IPS-NIHi11 (cell line): ENCODE measurements around the gene ITPR1.

ENCODE experiments used
- DNase-seq: peaks from one replicate; pipeline ENCODE4 v3.0.0; 2012; ENCODE audit warnings: mixed read lengths, low spot score

ITPR1 gene

DNA sequence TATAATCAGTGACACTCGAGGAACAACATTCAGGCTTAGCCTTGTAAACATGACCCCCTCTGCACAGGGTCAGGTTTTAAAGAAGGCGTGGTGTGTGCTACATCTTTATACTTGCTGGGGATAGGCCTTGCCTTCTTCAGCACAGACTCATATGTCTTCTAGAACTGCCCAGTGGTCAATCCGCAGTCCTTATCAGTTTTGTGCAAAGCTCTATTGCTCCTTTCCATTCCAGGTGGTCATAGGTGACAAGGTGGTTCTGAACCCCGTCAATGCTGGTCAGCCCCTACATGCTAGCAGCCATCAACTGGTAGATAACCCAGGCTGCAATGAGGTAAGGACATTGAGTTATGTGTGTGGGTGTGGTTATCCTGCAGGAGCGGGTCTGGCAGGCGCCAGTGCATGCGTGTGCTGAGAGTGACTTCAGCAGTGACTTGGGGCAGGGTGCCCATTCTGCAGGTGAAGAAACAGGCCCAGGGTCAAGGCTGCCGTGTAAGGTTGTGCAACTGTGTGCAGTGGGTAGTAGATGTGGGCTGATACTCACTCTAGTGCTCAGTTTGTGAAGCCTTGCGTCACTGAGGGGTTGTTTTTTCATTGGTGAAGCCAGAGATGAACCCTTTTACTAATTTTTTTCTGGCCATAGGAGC lies 150.9 kb downstream of the ITPR1 start:
- DNase-seq, result no peak

DNA sequence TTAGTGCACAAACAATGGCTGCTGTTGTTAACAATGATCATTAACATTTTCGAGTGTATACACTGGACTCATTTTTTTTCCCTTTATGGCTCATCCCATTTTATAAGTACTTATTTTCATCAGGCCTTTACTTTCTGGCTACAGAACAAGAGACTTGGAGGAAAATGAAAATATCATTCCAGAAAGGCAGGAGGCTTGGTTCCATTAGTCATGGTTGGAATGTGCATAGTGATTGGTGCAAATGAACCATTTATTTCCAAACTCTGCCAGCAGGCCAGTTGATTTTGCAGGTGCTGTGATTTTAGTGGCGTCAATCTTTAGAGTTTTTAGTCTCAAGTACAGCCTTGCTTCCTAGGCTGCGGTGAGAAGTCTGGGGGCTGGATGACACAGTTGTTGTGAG lies 151.8 kb downstream of the ITPR1 start:
- no peak for DNase-seq

GRCh38 chr3:4645468-4645867 lies 152.3 kb downstream of the ITPR1 start:
- DNase-seq, result no peak

- DNase-seq, result no peak
Observed at GRCh38 chr3:4647411-4647810, 154.3 kb downstream of the ITPR1 start.

- no peak for DNase-seq
Observed at GRCh38 chr3:4655145-4656045, 162.2 kb downstream of the ITPR1 start.

DNA sequence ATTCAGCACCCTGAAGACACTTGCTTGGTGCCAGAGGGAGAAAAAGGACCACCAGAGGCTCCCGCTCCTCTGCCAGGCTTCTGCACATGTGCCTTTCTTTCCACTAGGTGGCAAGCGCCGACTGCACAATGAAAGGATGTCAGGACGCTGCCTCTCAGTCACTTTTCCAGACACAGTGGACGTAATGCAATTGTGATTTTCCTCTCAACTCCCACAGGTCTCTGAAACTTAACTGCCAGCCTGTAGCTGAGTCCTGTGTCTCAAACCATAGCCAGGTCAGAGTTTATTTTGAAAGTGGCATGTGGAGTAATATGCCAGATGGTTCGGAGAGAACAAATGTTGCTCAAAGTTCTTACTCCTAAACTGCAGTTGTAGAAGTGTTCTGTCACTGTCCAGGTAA lies 162.9 kb downstream of the ITPR1 start:
- peak; percentile 79 for DNase-seq

GRCh38 chr3:4656626-4657328 lies 163.6 kb downstream of the ITPR1 start:
- DNase-seq, result no peak

DNA sequence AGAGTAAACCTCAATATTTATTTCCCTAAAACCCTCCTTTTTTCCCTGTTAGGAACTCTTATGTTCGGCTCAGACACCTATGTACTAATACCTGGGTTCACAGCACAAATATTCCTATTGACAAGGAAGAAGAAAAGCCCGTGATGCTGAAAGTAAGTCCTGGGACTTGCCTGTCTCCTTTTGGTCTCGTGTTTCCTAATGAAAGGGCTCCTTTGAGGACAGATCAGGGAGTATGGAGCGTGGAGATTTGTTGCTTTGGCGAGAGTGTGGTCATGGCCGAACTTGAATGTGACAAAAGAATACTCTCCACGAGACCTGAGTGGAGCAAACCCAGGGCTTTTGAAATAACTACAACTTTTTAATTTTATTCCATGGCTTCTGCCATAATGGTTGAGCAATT lies 167.8 kb downstream of the ITPR1 start:
- no peak for DNase-seq

DNA sequence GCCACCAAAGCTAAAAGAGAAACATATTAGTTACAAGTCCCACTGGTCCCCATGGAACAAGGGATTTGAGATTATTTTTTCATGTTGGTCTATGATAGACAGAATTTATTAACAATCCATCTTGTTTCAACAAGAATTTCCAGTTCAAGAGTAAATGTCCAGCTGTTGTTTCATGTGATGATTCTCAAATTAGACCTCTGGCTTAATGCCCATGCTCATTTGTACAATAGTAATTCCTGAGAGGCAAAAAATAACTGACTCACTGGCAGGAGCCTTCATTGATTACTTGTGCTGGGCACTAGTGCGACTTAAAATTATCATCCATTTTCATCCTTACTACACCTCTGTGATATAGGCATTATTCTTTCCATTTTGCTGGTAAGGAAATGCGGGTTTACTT lies 171.3 kb downstream of the ITPR1 start:
- DNase-seq, result no peak

GRCh38 chr3:4665197-4665596 lies 172.0 kb downstream of the ITPR1 start:
- no peak for DNase-seq

DNA sequence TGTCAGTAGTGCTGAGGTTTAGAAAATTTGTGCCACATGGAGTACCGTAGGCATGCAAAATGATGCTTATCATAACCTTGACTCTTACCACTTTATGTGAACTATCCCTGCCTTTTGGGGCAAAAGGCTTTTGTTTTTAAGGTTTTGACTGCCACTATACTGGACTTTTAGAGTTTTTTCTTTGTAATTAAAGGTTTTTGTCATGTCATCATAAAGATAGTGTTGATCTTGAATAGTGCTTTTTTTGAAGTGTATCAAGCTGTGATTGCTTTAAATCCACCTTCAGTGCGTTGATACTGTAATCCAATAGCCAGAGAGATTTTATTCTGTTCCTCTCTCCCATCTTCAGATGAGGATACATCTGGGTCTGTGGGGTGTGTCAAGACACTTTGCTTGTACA lies 172.9 kb downstream of the ITPR1 start:
- no peak for DNase-seq

DNA sequence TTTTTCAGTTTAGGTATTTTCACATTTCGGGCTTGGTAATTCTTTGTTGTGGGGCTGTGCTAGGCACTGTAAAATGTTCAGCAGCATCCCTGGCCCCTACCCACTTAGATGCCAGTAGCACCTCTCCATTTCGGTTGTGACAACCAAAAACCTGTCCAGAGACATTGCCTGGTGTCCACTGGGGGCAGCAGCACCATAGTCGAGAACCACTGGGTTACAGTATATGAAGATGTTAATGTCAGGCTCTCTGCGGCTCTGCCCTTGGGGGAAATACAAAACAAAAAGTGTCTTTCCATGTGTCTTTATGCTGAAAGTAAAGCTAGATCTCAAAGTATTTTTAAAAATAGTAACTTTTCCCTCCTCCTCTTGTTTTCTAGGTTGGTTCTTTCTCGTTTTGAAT lies 177.2 kb downstream of the ITPR1 start:
- DNase-seq, result peak; percentile 62

DNA sequence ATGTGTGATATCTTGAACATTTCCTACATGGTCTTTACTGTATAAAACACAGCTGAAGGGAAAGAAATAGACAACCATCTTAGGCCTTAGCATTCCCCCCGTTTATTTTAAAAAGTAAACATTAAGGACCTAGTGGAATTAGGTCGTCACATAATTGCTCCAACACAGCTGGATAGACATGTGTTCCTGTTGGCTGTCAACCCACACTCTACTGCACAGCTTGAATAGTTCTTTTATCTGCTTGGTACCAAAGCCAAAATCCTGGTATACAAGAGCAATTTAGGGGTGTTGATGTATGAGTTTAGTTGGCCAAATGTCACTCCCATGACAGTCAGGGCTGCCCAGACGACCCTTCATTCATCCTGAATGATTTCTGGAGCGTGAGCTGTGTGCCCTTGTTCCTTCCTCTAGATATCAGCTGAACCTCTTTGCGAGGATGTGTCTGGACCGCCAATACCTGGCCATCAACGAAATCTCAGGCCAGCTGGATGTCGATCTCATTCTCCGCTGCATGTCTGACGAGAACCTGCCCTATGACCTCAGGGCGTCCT lies 179.7 kb downstream of the ITPR1 start:
- DNase-seq, result no peak

DNA sequence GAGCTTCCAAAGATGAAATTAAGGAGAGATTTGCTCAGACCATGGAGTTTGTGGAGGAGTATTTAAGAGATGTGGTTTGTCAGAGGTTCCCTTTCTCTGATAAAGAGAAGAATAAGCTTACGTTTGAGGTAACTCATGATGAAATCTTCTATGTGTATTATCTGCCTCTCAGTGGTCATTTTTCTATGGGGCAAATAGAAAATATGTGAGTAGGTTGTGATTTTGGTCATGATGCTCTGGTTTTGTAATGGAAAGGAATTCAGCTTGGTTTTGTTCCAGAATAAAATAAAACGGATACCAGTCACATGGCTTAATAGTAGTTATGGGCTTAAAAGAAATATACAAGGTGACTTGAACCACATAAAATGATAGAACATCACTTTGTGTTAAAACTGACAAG lies 181.1 kb downstream of the ITPR1 start:
- DNase-seq, result no peak

DNA sequence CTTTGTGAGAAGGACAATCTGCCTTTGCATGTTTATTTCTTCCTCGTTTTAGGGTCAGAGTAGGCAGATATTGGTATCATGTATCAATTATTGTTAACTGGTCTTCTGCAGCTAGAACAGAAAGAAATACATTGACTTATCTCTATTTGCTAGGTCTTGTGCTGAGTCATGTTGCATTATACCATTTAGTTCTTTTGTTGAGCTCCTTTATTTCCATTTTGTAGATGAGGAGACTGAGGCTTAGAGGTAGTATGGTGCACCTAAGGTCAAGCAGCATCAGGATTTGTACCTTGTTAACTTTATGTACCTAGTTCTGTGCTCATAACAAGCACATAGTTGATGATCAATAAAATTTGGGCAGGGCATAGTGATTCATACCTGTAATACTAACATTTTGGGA lies 182.6 kb downstream of the ITPR1 start:
- no peak for DNase-seq

DNA sequence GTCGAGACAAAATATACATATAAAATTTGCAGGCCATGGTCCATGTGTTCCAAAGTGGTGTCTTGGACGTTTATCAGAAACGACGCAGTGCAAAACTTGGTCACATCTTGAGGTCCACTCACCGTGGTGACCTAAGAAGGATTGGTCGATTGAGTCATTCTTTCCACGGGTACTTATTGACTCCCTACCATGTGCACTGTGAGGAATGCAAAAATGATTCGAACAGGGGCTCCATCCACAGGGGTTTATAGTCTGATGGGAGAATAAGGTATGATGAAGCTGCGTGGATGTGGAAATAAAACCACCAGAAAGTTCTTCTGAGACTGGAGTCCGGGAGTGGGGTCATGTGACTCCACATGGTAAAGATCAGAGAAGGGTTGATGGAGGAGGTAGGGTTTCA lies 185.2 kb downstream of the ITPR1 start:
- DNase-seq, result no peak

DNA sequence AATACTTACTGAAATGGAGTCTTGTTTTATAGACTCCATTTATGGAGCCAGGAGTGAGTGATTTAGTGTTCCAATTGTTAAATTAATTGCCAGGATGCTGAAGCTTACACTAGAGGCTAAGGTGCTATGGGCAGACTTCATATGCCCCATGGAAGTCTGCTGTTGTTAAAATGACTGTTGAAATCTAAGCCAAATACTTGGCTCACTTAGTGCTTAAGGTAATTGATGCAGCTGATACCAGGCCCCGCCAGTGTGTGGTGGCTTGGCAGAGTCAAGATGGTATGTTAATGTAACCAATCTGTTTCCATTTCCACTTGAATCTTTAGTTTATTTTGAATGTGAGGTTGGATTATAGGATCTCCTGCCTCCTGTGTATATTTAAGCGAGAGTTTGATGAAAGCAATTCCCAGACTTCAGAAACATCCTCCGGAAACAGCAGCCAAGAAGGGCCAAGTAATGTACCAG lies 187.1 kb downstream of the ITPR1 start:
- DNase-seq, result no peak

- peak; percentile 29 for DNase-seq
Observed at GRCh38 chr3:4680871-4681300, 187.7 kb downstream of the ITPR1 start.

DNA sequence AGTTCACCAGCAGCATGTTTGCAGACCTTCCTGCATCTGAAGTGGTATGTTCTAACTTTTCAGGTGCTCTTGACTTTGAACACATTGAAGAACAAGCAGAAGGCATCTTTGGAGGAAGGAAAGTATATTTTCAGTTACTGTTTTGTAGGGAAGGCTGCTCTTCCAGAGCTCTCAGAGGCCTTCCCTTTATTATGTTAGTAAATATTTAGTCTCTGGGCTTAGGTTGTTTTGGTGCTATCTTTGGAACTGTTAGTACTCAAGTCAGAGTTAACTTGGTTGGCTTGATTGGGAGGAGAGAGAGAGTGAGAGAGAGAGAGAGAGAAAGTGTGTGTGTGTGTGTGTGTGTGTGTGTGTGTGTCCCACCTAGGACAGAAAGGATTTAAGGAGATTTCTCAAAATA lies 188.2 kb downstream of the ITPR1 start:
- no peak for DNase-seq

GRCh38 chr3:4684117-4684516 lies 191.0 kb downstream of the ITPR1 start:
- no peak for DNase-seq

DNA sequence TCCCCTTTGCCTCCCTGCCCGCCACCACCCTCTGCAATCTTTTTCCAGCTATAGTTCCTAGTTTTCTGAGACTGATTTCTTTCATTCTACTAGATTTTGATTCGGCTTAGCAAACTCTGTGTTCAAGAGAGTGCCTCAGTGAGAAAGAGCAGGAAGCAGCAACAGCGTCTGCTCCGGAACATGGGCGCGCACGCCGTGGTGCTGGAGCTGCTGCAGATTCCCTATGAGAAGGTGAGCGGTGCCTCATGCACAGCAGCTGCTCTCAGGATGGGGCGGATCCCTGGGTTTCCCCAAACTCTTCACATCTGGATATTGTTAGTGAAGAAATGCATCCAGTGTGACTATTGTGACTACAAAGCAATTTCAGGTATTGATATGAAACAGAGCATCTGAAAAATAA lies 191.8 kb downstream of the ITPR1 start:
- no peak for DNase-seq

DNA sequence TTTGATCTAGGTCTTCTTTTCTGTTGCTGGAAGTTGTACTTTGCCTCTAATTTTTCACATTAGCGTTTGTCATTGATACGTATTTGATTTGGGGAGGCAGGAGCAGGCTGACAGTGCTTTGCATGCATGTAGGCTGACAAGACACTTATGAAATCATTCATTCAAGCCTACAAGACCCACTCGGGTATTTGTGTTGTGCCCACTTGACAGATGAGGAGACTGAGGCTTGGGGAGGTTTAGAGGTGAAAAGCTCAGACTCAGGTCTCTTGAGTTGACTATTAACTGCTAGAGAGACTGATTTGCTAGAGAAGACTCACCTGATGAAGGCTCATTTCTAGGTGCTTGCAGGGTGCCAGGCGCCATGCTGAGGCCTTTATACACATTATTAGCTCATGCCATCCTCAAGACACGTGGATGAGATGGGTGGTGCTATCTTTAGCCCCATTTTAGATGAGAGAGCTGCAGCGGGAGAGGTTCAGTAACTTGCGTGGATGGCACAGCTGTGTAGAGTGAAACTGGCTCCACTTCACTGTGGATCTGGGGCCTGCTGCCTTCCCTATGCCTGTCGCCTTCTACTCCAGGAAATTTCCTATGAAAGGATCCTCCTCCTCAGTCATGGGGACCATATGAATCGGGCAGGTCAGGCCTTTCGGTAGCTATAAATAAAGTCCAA lies 192.7 kb downstream of the ITPR1 start:
- no peak for DNase-seq
